IPS-18a (cell line): ENCODE measurements around the gene TMEM270.

ENCODE experiments used
- H3K27ac ChIP-seq: one replicate; pipeline ENCODE4 v1.5.1; 2013; ENCODE audit warnings: low read length
- H3K27me3 ChIP-seq: one replicate; pipeline ENCODE4 v1.6.1; 2013; ENCODE audit warnings: mild to moderate bottlenecking, low read length; ENCODE audit not compliant: control insufficient read depth, insufficient read depth
- H3K36me3 ChIP-seq: one replicate; pipeline ENCODE4 v1.6.1; 2013; ENCODE audit warnings: low read depth, low read length; ENCODE audit not compliant: control insufficient read depth
- H3K4me1 ChIP-seq: one replicate; pipeline ENCODE4 v1.6.1; 2013; ENCODE audit warnings: low read depth, low read length; ENCODE audit not compliant: control insufficient read depth
- H3K4me3 ChIP-seq: one replicate; pipeline ENCODE4 v1.5.1; 2013; ENCODE audit warnings: low read length
- H3K9ac ChIP-seq: one replicate; pipeline ENCODE4 v1.6.1; 2013; ENCODE audit warnings: mild to moderate bottlenecking, low read length, moderate library complexity
- H3K9me3 ChIP-seq: one replicate; pipeline ENCODE4 v1.6.1; 2013; ENCODE audit warnings: low read depth, low read length; ENCODE audit not compliant: control insufficient read depth

The TMEM270 gene

DNA sequence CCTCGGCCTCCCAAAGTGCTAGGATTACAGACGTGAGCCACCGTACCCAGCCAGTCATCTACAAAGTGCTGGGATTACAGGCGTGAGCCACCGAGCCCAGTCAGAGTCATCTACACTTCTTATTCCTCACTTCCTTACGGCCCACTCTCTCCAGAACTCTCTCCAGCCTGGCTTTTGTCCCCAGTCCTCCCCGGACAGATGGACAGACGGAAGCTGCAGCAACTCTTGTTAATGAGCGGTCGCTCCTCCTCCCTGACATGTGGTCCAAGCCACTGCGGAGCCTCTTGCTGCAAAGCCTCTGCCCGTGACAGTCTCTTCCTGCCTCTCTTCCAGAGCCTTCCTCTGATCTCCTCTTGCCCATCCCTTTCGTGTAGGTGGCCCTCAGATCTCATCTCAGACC lies 45.9 kb downstream of the TMEM270 start:
- Histone ChIP-seq H3K4me3 (no peak overlapping the region), H3K9ac (no peak overlapping the region), H3K27ac (no peak overlapping the region), H3K36me3 (no peaks in the 10 kb centered on the region), H3K4me1 (no peaks in the 10 kb centered on the region), H3K9me3 (no peaks in the 10 kb centered on the region), H3K27me3 (no peaks in the 10 kb centered on the region)

DNA sequence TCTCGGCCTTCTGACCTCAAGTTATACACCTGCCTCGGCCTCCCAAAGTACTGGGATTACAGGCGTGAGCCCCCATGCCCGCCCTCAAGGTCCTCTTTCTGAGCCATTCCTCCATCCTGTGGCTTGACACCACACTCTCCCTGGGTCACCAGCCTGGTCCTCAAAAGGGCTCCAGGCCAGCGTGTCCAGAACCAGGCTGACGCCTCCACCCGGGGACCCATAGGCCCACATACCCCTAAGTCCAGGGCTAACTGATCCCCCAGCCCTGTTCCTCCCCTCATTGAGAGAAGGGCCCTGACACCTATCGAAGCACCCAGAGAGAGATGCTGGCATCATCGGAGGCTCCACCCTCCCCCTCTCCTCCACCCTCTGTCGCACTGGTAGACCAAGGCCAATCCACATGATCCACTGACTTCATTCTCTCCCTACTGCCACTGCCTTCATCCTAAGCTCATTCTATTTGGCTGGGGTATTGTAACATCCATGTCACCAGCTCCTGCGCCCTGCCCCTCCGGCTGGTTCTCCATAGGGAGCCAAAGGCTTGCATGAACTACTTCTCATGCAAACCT lies 46.7 kb downstream of the TMEM270 start:
- Histone ChIP-seq H3K27ac (no peak overlapping the region), H3K4me3 (no peak overlapping the region), H3K9me3 (no peaks in the 10 kb centered on the region), H3K27me3 (no peaks in the 10 kb centered on the region), H3K36me3 (no peaks in the 10 kb centered on the region), H3K9ac (no peak overlapping the region), H3K4me1 (no peaks in the 10 kb centered on the region)

DNA sequence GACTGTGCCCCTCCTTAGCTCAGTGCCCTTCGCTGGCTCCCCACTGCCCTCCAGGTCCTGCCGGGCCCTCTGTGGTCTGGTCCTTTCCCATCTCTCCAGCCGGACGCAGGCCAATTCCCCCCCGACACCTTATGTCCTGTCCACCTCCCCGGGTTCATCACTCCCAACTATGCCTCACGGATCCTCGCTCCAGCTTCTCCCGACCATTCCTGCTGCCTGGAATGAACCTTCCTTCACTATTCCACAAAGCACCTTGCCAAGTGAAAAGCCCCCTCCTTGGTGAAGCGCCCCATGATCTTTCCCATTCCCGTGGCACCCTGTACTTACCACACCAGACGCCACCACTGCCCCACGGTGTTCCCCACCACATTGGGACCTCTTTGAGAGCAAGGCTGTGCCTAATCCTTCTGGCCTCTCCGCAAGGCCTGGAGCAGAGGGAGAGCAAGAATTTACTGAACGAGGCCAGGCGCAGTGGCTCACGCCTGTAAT lies 47.2 kb downstream of the TMEM270 start:
- H3K9me3 ChIP-seq = no peaks in the 10 kb centered on the region
- no peak overlapping the region for H3K27ac ChIP-seq
- no peaks in the 10 kb centered on the region for H3K36me3 ChIP-seq
- H3K4me1 ChIP-seq = no peaks in the 10 kb centered on the region
- H3K4me3 ChIP-seq = no peak overlapping the region
- no peaks in the 10 kb centered on the region for H3K27me3 ChIP-seq
- no peak overlapping the region for H3K9ac ChIP-seq

GRCh38 chr7:73909051-73909941 lies 48.3 kb downstream of the TMEM270 start:
- H3K9ac ChIP-seq = no peak overlapping the region
- no peak overlapping the region for H3K27ac ChIP-seq
- no peaks in the 10 kb centered on the region for H3K36me3 ChIP-seq
- no peaks in the 10 kb centered on the region for H3K4me1 ChIP-seq
- no peak overlapping the region for H3K4me3 ChIP-seq
- H3K27me3 ChIP-seq = no peaks in the 10 kb centered on the region
- no peaks in the 10 kb centered on the region for H3K9me3 ChIP-seq

DNA sequence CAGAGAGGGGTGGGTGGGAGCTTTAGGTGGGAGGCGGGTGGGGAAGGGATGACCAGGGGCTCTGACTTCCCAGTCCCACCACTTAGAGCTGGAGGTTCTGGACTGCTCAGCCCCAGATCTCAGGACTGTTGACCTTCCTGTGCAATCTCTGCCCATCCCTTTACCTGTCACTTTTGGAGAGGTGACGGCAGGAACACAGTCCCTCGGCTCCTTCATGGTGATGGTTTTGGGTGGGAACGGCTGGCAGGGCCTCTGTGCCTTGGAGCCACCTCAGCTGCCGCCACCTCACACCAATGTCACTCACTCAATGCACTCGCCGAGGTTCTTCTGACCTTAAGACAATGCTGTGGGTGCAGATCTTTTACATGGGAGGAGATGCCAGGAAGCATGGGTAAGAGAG lies 49.0 kb downstream of the TMEM270 start:
- Histone ChIP-seq H3K4me3 (no peak overlapping the region), H3K9me3 (no peaks in the 10 kb centered on the region), H3K4me1 (no peaks in the 10 kb centered on the region), H3K9ac (no peak overlapping the region), H3K27me3 (no peaks in the 10 kb centered on the region), H3K27ac (no peak overlapping the region), H3K36me3 (no peaks in the 10 kb centered on the region)

DNA sequence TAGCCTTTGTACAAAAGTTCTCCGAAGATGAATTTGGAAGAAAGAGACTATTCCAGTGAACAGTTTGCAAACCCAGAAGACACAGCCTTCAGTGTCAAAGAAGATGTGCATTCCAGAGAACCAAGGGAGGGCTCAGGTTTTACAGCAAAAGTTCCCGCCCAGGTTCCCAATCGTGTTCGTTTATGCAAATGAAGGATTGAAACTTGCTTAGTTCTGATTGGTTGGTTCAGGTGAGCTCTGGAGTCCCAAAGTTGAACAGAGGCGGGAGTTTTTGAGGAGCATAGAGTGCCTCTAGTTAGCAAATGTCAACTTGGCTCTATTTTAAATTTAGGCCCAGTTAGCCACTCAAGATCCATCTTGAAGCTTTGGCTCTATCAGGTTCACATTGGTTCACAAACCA lies 51.3 kb downstream of the TMEM270 start:
- Histone ChIP-seq H3K9ac (no peak overlapping the region), H3K36me3 (no peaks in the 10 kb centered on the region), H3K4me3 (no peak overlapping the region), H3K9me3 (no peaks in the 10 kb centered on the region), H3K27ac (no peak overlapping the region), H3K27me3 (no peaks in the 10 kb centered on the region), H3K4me1 (no peaks in the 10 kb centered on the region)
